Epithelial cell of esophagus (primary cell): ENCODE data around the gene SAMD9L.

ENCODE experiments used
- DNase-seq: peaks from one replicate; pipeline ENCODE4 v3.0.0; 2010; ENCODE audit warnings: low read depth
- H3K4me3 ChIP-seq: 2 replicates; pipeline ENCODE4 v1.5.1; 2011; ENCODE audit warnings: mild to moderate bottlenecking, low read length, control low read depth
- TF ChIP-seq, protein P1 (sequence below): IDR thresholded peaks from 2 replicates; pipeline ENCODE4 v1.5.1; 2011; ENCODE audit warnings: low read depth, mild to moderate bottlenecking, low read length, control low read depth, inconsistent platforms; ENCODE audit not compliant: insufficient read depth; ENCODE audit errors: missing control alignments

Gene SAMD9L

DNA sequence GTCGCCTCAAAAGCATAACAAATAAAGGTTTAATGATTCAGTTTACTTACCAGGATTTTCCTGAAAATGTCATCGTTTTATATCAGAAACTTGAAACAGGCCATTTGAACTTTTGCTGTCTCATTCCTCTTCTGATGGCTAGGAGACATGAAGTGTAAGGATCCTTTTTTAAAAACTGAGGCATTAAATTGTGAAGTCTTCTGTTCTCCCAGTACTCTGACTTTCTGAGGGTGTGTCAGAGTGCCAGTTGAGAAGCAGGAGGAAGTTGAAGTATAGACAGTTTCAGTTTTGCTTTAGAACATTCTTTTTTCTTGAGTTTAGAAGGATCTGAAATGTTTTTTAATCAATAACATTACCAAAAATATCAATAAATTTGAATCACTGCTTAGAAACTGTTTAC is at the start of gene SAMD9L:
SAMD9L (minus strand) TSS at position 242 of the 400 bp plus-strand sequence. CDS start 12,414 bp downstream, outside the sequence.
- TF ChIP-seq, protein P1, sequence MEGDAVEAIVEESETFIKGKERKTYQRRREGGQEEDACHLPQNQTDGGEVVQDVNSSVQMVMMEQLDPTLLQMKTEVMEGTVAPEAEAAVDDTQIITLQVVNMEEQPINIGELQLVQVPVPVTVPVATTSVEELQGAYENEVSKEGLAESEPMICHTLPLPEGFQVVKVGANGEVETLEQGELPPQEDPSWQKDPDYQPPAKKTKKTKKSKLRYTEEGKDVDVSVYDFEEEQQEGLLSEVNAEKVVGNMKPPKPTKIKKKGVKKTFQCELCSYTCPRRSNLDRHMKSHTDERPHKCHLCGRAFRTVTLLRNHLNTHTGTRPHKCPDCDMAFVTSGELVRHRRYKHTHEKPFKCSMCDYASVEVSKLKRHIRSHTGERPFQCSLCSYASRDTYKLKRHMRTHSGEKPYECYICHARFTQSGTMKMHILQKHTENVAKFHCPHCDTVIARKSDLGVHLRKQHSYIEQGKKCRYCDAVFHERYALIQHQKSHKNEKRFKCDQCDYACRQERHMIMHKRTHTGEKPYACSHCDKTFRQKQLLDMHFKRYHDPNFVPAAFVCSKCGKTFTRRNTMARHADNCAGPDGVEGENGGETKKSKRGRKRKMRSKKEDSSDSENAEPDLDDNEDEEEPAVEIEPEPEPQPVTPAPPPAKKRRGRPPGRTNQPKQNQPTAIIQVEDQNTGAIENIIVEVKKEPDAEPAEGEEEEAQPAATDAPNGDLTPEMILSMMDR: no peak
- H3K4me3 ChIP-seq: peak within 1 kb of the TSS; percentile 0
- DNase-seq: peak; percentile 20

DNA sequence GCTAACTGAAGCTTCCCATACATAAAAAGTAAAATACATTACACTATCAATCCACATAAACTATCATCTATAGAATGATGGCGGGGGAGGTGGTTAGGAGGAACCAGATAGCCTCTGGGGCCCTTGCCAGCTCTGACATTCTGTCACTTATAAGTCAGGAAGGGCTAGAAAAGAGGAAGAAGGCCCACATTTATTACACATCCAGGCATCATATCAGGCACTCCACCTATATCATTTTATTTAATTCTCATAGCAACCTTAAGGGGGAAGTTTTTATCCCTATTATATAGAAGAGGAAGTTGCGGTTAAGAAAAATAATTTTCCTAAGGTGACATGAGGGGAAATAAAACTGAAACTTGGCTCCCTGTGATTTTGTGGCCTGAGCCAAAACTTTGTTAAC is 48.2 kb upstream of the SAMD9L start:
- TF ChIP-seq, protein P1: no peak
- no peak overlapping the region for H3K4me3 ChIP-seq
- no peak for DNase-seq

GRCh38 chr7:93194386-93194785 is 46.2 kb upstream of the SAMD9L start:
- TF ChIP-seq, protein P1: no peak
- peak; percentile 81 for DNase-seq
- H3K4me3 ChIP-seq: no peak overlapping the region

DNA sequence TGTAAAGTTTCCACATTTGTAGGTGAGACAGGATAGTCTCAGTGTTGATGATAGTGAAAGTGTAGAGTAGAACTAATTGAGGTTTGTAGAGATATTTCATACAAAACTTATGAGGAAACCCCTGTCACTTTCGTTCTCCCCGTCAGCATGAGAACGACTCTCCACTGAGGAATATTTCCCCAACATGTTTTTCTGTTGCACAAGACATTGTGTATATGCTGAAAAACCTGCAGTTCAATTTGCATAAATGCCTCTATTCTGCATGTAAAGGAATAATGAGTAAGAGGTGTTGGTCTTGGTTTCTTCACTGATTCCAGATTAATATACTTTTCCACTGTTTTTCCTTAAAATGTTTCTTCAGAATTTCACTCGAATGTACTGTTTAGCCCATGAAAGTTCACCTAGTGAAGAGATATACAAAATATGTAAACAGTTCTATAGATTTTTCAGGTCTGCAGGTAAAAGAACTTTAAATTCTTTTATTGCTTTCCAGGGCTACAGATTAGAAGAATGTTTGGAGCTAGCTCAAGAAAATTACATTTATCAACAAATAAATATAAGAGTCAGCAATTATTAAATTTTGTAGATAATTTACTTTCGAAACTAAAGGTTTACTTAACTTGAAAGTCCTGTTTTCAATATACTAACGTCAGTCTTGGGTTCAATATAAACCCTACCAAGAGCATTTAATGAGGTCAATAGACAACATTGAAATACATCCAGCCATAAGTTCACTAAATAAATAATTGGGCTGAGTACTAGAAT is 40.9 kb upstream of the SAMD9L start:
- no peak for DNase-seq
- TF ChIP-seq, protein P1: no peak
- no peak overlapping the region for H3K4me3 ChIP-seq

GRCh38 chr7:93185303-93186027 is 37.3 kb upstream of the SAMD9L start:
- no peak overlapping the region for H3K4me3 ChIP-seq
- peak; percentile 75 for DNase-seq
- TF ChIP-seq, protein P1: no peak

GRCh38 chr7:93179173-93179572 is 31.0 kb upstream of the SAMD9L start:
- TF ChIP-seq, protein P1: no peak
- no peak for DNase-seq
- H3K4me3 ChIP-seq: no peak overlapping the region
